C1 segment of cervical spinal cord (tissue), 14 donors: ENCODE measurements around the gene TEX22.

Experiments used
- DNase-seq, 14 donors: peaks; one replicate each; lab custom pipeline; 2025; lab: John Stamatoyannopoulos, UW

The TEX22 gene

GRCh38 chr14:105384041-105384557 is 14.2 kb upstream of the TEX22 start:
- DNase-seq: no peak

- no peak for DNase-seq
These were observed 13.6 kb upstream of the TEX22 start for GRCh38 chr14:105384605-105385321.

GRCh38 chr14:105385322-105385637 is 13.1 kb upstream of the TEX22 start:
- no peak for DNase-seq

GRCh38 chr14:105385698-105386365 is 12.5 kb upstream of the TEX22 start:
- DNase-seq: peak in 2 of 14 donors; percentile 16 to 18

- no peak for DNase-seq
These were observed 11.5 kb upstream of the TEX22 start for GRCh38 chr14:105386581-105387529.

- no peak for DNase-seq
These were observed 10.8 kb upstream of the TEX22 start for GRCh38 chr14:105387530-105387922.

GRCh38 chr14:105388110-105388951 is 10.0 kb upstream of the TEX22 start:
- peak in 1 of 14 donors; percentile 17 for DNase-seq

GRCh38 chr14:105388976-105389375 is 9.4 kb upstream of the TEX22 start:
- no peak for DNase-seq

- peak in 6 of 14 donors; percentile 2 to 54 (median 42) for DNase-seq
These were observed 8.8 kb upstream of the TEX22 start for GRCh38 chr14:105389534-105389933.

- peak in 4 of 14 donors; percentile 26 to 55 (median 45) for DNase-seq
These were observed 8.1 kb upstream of the TEX22 start for GRCh38 chr14:105389976-105390848.

GRCh38 chr14:105390849-105391500 is 7.4 kb upstream of the TEX22 start:
- no peak for DNase-seq

- DNase-seq: no peak
These were observed 6.8 kb upstream of the TEX22 start for GRCh38 chr14:105391541-105391940.

- no peak for DNase-seq
These were observed 5.9 kb upstream of the TEX22 start for GRCh38 chr14:105392131-105393090.

GRCh38 chr14:105393151-105393550 is 5.2 kb upstream of the TEX22 start:
- no peak for DNase-seq

GRCh38 chr14:105394714-105395537 is 3.4 kb upstream of the TEX22 start:
- no peak for DNase-seq

GRCh38 chr14:105395538-105395854 is 2.8 kb upstream of the TEX22 start:
- DNase-seq: no peak

GRCh38 chr14:105397350-105397931 is 897 bp upstream of the TEX22 start:
- DNase-seq: peak in 1 of 14 donors; percentile 33
